Fibroblast of pulmonary artery (primary cell): ENCODE measurements around the gene RBKS.

Source experiments
- DNase-seq: peaks from one replicate; pipeline ENCODE4 v3.0.0-alpha.2; 2010; ENCODE audit warnings: low read depth
- H3K4me3 ChIP-seq: replicated peaks from 2 replicates; pipeline ENCODE4 v1.5.1; 2011; ENCODE audit warnings: low read depth, mild to moderate bottlenecking, control low read depth, low read length, moderate library complexity
- TF ChIP-seq, protein P1 (sequence below): IDR thresholded peaks from 2 replicates; pipeline ENCODE4 v1.5.1; 2011; ENCODE audit warnings: mild to moderate bottlenecking, control low read depth, low read length, inconsistent platforms; ENCODE audit errors: missing control alignments

Gene RBKS

DNA sequence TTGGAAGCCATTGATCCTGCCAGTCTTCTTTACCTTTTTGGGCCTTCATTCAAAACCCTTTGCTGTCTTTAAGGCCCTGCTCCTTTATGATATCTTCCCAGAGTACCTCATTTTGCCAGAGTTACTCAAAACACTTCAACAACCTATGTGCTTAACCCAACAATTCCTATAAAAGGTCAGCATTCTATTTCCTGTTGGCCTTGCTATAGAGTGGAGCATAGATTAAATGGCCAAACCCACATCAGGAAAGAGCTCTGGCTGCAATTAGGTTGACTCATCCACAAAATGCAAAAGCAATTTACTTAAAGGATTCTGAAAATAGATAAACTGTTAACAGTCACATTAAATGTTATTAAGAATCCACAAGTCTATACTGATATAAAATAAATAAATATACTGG lies 97.4 kb downstream of the RBKS start:
- no peak overlapping the region for H3K4me3 ChIP-seq
- peak; percentile 39 for DNase-seq
- TF ChIP-seq, protein P1, sequence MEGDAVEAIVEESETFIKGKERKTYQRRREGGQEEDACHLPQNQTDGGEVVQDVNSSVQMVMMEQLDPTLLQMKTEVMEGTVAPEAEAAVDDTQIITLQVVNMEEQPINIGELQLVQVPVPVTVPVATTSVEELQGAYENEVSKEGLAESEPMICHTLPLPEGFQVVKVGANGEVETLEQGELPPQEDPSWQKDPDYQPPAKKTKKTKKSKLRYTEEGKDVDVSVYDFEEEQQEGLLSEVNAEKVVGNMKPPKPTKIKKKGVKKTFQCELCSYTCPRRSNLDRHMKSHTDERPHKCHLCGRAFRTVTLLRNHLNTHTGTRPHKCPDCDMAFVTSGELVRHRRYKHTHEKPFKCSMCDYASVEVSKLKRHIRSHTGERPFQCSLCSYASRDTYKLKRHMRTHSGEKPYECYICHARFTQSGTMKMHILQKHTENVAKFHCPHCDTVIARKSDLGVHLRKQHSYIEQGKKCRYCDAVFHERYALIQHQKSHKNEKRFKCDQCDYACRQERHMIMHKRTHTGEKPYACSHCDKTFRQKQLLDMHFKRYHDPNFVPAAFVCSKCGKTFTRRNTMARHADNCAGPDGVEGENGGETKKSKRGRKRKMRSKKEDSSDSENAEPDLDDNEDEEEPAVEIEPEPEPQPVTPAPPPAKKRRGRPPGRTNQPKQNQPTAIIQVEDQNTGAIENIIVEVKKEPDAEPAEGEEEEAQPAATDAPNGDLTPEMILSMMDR = no peak

DNA sequence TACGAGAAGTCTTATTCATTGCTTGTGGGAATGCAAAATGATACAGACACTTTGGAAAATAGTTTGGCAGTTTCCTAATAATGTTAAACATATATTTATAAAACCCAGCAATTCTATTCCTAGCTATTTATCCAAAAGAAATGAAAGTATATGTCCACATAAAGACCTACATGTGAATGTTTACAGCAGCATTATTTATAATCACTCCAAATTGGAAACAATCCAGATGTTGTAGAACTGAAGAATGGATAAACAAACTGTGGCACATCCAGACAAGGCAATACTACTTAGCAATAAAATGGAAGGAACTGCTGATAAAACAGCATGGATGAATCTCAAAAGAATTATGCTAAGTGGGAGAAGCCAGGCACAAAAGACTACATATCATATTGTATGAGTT lies 99.4 kb downstream of the RBKS start:
- TF ChIP-seq, protein P1 = no peak
- no peak for DNase-seq
- H3K4me3 ChIP-seq = no peak overlapping the region

DNA sequence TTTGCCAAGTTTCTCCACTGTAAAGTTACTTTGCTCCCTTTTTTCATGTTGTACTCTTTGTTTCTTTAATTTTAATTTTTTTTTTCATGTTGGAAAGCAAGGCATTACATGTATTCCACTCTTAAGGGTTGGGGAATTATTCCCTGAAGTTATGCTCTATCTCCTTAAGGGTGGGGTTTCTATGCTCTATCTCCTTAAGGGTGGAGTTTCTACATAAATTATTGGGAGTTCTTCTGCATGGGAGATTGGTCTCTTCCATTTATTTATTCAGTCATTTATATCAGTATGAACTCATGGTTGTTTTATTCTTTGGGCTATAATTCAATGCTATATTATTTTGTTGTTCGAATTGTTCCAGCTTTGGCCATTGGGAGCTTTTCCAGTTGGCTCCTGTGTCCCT lies 107.5 kb downstream of the RBKS start:
- TF ChIP-seq, protein P1 = no peak
- no peak overlapping the region for H3K4me3 ChIP-seq
- no peak for DNase-seq

DNA sequence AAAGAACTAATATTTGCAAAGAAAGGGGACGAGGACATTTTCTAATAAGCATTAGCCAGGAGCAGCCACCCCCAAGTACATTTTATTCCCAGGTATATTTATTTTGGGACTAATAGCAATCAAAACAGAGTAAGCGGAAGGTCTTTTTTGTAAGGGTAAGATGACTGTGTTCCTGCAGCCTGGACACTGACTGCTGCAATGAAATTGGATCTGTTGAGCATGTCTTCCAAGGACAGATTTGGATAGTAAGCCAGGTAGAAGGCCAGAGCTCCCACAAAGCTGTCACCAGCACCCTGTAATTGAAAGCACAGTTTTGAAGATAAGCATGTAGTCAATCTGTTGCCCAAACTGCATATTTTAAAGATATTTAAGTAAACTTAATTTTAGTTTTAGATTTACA lies 108.7 kb downstream of the RBKS start:
- TF ChIP-seq, protein P1 = no peak
- no peak overlapping the region for H3K4me3 ChIP-seq
- no peak for DNase-seq

DNA sequence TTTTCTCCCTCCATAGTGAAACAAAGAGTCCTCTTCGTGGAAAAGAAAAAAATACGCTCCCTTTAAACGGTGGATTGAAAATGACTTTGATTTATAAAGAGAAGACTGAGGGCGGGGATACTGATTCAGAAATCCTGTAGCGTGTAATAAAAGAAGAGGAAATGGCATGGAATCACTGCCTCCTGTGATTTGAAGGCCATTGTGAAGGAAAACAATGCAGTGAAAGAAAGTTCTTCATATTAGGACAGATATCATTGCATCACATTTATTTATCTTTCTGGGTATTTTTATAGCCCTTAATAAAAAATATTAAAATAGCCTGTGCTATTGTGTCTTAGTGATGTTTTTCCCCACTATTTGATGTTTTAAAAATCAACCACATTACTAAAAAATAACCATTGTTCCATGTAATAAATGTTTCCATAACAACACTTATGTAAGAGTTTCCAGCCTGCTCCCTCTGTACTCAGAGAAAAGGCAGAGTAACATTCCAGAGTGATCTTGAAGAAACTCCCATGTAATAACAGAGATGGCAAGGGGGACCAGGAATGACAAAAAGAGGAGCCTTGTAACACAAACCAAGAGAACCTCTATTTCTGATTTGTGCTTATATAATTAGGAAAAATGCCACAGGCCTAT lies 110.7 kb downstream of the RBKS start:
- DNase-seq = peak; percentile 78
- H3K4me3 ChIP-seq = no peak overlapping the region
- TF ChIP-seq, protein P1 = no peak

DNA sequence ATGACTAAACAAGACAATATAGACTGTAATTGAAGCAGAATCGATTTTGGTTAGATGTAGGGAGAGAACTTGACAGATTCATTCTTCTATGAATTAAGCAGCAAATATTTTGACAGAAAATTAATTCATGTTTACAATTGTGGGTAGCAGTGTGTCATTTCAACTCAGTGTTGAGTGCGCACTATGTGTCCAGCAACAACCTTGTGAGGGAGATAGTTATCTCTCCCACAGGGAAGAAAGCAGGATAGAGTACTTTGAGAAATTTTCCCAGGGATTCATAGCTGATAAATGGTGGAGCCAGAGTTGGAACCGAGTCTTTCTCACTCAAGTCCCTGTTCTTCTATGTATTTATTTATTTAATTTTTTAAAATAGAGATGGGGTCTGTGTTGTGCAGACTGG lies 113.5 kb downstream of the RBKS start:
- H3K4me3 ChIP-seq = no peak overlapping the region
- DNase-seq = no peak
- TF ChIP-seq, protein P1 = no peak

DNA sequence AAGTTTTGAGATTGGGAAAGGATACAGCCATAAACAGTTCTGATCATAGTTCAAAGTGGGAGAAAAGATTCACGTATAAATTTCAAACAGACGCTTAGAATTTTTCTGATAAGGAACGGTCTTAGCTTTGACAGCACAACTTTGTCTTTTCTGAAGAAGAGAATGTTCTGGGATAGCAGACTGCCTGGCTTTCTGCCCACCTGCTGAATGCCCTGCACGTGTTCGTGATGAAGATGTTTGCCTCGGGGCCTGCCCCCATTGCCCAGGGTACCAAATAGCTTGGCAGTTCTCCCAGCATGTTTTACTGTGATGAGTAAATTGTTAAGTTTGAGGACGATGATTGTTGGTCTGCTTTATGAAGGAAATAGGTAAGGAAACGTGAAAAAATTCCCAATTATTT lies 114.1 kb downstream of the RBKS start:
- TF ChIP-seq, protein P1 = no peak

More for the DNA sequence above, 114.1 kb downstream of the RBKS start:
- H3K4me3 ChIP-seq = no peak overlapping the region
- DNase-seq = peak; percentile 64
